Muscle of leg (tissue), 11 donors: ENCODE data around the gene PPP2R5C. TPM values are rescaled to one million over a fixed set of nuclear protein-coding genes. Genes with fewer than 3 reads are reported as not detected.

Experiments used
- DNase-seq: peaks from one replicate; pipeline ENCODE4 v3.0.0; 2013
- H3K27ac ChIP-seq: one replicate; pipeline ENCODE4 v1.5.1; 2013; ENCODE audit warnings: mild to moderate bottlenecking, low read length, control low read depth
- H3K27me3 ChIP-seq: one replicate; pipeline ENCODE4 v1.6.1; 2013; ENCODE audit warnings: low read length; ENCODE audit not compliant: control insufficient read depth, insufficient read depth
- H3K36me3 ChIP-seq: one replicate; pipeline ENCODE4 v1.6.1; 2013; ENCODE audit warnings: low read length; ENCODE audit not compliant: control insufficient read depth, insufficient read depth
- H3K4me1 ChIP-seq: one replicate; pipeline ENCODE4 v1.6.1; 2013; ENCODE audit warnings: low read length; ENCODE audit not compliant: control insufficient read depth, insufficient read depth
- H3K4me3 ChIP-seq: one replicate; pipeline ENCODE4 v1.5.1; 2013; ENCODE audit warnings: low read length, control low read depth
- H3K9me3 ChIP-seq: replicated peaks from 2 replicates; pipeline ENCODE4 v1.6.1; 2013; ENCODE audit warnings: low read depth, low read length; ENCODE audit not compliant: control insufficient read depth
- WGBS: methylation state at CpG from one replicate; pipeline ENCODE4 v1.1.5; 2013; ENCODE audit warnings: missing lambda C conversion rate; ENCODE audit not compliant: insufficient coverage; 5-methylcytosine and 5-hydroxymethylcytosine counted together
- polyA plus RNA-seq, 8 donors: library from polyadenylated mRNA; unstranded; fragments of 120-200 nt; gene quantifications; one replicate each; pipeline versions ENCODE4 v1.2.1 to v1.2.3, GENCODE V29; 2013; ENCODE audit warnings: inconsistent platforms in 1 of 8, low replicate concordance in 1 of 8; ENCODE audit not compliant: insufficient read length in 8 of 8, insufficient read depth in 1 of 8
- total RNA-seq: library from RNA; stranded (reverse); fragments of 120-200 nt; gene quantifications from one replicate; pipeline ENCODE4 v1.2.4, GENCODE V29; 2013

The PPP2R5C gene
- total and polyA plus RNA-seq, 9 donors: 56.9 to 79.7 (median 65.9) TPM

- H3K27me3 ChIP-seq: peaks cover 19% of the 10 kb centered on the region
- H3K4me1 ChIP-seq: peaks cover 1% of the 10 kb centered on the region
- WGBS: no CpG with 5 or more reads among the region's 4 CpGs
- H3K4me3 ChIP-seq: no peak overlapping the region
- H3K27ac ChIP-seq: no peak overlapping the region
- H3K36me3 ChIP-seq: no peaks in the 10 kb centered on the region
- no peaks in the 10 kb centered on the region for H3K9me3 ChIP-seq
- no peak for DNase-seq
Measured at GRCh38 chr14:101754893-101755292, 6.6 kb upstream of the PPP2R5C start.

- Histone ChIP-seq H3K4me1 (peaks cover 5% of the 10 kb centered on the region), H3K27ac (no peak overlapping the region), H3K36me3 (no peaks in the 10 kb centered on the region), H3K27me3 (peaks cover 18% of the 10 kb centered on the region), H3K9me3 (no peaks in the 10 kb centered on the region), H3K4me3 (no peak overlapping the region)
- no peak for DNase-seq
- WGBS: 63% methylated on average over 3 of the region's 8 CpGs
Measured at GRCh38 chr14:101755591-101756324, 5.8 kb upstream of the PPP2R5C start.

DNA sequence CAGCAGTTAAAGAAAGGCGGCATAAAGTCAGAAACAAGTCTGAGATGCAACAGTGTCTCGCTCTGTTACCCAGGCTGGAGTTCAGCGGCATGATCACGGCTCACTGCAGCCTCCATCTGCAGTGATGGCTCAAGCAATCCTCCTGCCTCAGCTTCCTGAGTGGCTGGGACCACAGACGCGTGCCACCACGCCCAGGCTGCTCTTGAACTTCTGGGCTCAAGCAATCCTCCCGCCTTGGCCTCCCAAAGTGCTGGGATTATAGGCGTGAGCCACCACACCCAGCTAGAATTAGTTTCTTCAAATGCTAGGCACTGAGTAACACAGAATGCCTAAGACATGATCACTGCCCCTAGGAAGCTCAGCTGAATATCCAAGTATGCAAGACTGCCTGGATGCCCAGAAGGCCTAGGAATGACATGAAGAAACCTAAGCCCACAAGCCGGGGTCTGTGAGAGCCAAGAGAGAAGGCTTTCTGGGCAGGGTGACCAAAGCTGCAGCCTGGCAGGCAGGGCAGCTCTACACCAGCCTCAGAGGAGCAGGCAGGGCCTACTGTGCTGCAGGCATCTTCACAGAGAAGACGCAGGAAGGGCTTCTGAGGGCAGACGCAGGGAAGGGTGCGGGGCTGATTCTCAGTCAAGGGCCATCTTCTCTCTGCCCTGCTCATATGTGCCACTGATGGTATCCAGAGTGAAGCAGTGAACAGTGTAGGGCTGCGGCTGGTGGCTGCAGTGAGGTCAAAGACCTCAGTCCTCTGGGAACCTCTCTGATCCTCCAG is 4.3 kb upstream of the PPP2R5C start:
- peaks cover 6% of the 10 kb centered on the region for H3K4me1 ChIP-seq
- no peaks in the 10 kb centered on the region for H3K9me3 ChIP-seq
- 85% methylated on average over 11 of the region's 14 CpGs for WGBS
- H3K27me3 ChIP-seq: peaks cover 17% of the 10 kb centered on the region
- no peaks in the 10 kb centered on the region for H3K36me3 ChIP-seq
- H3K4me3 ChIP-seq: no peak overlapping the region
- no peak overlapping the region for H3K27ac ChIP-seq
- no peak for DNase-seq

- H3K27ac ChIP-seq: no peak overlapping the region
- peaks cover 17% of the 10 kb centered on the region for H3K27me3 ChIP-seq
- WGBS: no CpG with 5 or more reads among the region's 3 CpGs
- no peaks in the 10 kb centered on the region for H3K36me3 ChIP-seq
- peaks cover 10% of the 10 kb centered on the region for H3K4me1 ChIP-seq
- no peak overlapping the region for H3K4me3 ChIP-seq
- DNase-seq: no peak
- no peaks in the 10 kb centered on the region for H3K9me3 ChIP-seq
Measured at GRCh38 chr14:101757839-101758211, 3.7 kb upstream of the PPP2R5C start.

GRCh38 chr14:101758913-101759593 is 2.5 kb upstream of the PPP2R5C start:
- no peak for DNase-seq
- Histone ChIP-seq H3K4me1 (peaks cover 10% of the 10 kb centered on the region), H3K27me3 (peaks cover 15% of the 10 kb centered on the region), H3K4me3 (no peak overlapping the region), H3K9me3 (no peaks in the 10 kb centered on the region), H3K36me3 (peaks cover 6% of the 10 kb centered on the region), H3K27ac (no peak overlapping the region)
- WGBS: 78% methylated on average over 14 of the region's 16 CpGs

DNA sequence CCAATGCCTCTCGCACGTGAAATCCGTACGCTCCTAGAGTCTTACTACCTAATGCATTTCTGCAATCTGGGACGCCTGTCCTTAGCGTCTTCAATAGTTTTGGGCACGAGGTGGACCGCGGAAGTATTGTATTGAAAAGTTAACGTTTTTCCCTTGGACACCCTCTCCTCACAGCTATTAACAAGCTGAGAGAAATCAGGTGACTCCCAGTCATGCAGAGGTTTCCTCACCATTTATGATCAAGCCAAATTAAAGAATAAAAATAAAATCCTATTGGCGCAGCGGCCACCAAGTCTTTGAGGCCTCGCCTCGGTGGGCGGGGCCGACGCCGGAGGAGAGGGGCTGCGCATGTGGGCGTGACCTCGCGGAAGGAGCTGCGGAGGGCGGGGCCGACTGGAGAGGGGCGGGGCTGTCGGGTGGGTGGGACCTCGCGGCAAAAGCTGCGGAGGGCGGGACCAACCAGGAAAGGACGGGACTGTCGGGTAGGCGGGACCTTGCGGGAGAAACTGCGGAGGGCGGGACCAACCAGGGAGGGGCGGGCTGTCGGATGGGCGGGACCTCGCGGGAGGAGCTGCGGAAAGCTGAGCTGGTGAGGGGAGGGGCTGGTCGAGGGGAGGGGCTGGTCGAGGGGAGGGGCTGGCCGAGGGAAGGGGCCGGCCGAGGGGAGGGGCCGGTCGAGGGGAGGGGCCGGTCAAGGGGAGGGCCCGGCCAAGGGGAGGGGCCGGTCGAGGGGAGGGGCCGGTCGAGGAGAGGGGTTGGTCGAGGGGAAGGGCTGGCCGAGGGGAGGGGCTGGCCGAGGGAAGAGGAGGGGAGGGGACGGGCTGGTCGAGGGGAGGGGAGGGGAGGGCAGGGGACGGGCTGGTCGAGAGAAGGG is 1.1 kb upstream of the PPP2R5C start:
- peaks cover 10% of the 10 kb centered on the region for H3K4me1 ChIP-seq
- H3K27me3 ChIP-seq: peaks cover 9% of the 10 kb centered on the region
- peak; percentile 98 for DNase-seq
- peak overlapping the region; percentile 95 for H3K4me3 ChIP-seq
- H3K36me3 ChIP-seq: peaks cover 9% of the 10 kb centered on the region
- under 1% methylated on average over 42 of the region's 63 CpGs for WGBS
- H3K27ac ChIP-seq: peak overlapping the region; percentile 65
- no peaks in the 10 kb centered on the region for H3K9me3 ChIP-seq

DNA sequence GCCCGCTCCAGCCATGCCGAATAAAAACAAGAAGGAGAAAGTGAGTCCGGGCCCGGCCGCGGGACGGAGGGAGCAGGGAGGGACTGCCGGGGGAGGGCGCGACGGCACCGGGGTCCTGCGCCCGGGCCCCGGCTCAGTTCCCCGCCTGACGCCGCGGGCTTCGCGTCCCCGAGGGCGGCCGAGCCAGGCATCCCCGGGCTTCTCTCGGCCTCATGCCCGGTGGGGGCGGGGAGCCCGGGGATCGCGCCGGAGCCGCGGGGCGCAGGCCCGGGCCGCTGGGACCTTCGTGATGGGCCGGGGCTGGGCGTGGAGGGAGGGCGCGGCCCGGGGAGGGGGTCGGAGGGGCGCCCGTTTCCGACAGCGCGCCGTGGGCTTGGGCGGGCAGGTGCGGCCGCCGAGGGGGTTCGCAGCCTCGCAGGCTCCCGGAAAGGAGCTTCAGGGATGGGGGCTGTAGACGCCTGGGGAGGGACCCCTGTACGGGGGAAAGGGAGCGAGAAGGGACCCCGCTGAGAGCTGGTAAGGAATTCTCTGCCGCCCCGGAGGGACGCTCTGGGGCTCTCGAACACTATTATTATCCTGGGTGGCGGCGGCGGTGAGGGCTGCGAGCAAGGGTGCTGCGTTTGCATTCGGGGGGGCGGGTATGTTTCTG is 496 bp downstream of the PPP2R5C start:
- DNase-seq: peak; percentile 54
- Histone ChIP-seq H3K27ac (no peak overlapping the region), H3K27me3 (peaks cover 6% of the 10 kb centered on the region), H3K4me3 (peak overlapping the region; percentile 58), H3K36me3 (peaks cover 14% of the 10 kb centered on the region), H3K9me3 (no peaks in the 10 kb centered on the region), H3K4me1 (peaks cover 10% of the 10 kb centered on the region)
- WGBS: under 1% methylated on average over 64 of the region's 72 CpGs

- Histone ChIP-seq H3K9me3 (no peaks in the 10 kb centered on the region), H3K27me3 (peaks cover 6% of the 10 kb centered on the region), H3K27ac (no peak overlapping the region), H3K36me3 (peaks cover 14% of the 10 kb centered on the region), H3K4me3 (peak overlapping the region; percentile 58), H3K4me1 (peaks cover 10% of the 10 kb centered on the region)
- WGBS: no CpG with 5 or more reads among the region's 4 CpGs
- no peak for DNase-seq
Measured at GRCh38 chr14:101762530-101763101, 1.1 kb downstream of the PPP2R5C start.
